T-helper 9 cell (primary cell): ENCODE data around the gene SULT1E1.
"Not testable (repeated sequence)": the region's sequence is repeated elsewhere in the genome, so short reads cannot be mapped to it uniquely, and the experiment has no call there.

Experiments used
- DNase-seq: peaks from one replicate; pipeline ENCODE4 v3.0.0-alpha.2; 2020

The SULT1E1 gene

DNA sequence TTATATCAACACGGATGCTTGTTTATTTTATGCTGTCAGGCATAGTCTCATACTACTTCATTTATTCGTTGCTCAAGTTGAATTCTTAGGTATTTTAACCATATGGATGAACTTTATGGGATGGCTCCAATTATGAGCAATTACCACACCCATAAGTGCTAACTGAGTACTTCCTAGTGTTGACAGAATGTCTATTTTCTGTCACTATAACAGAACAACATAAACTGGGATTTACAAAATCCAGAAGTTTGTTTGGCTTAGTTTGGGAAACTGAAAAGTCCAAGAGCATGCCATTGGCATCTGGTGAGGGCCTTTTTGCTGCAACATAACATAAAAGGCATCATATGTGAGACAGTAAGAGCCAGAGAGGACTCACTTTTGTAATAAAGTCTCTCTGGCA, 21.0 kb downstream of the SULT1E1 start:
- no peak for DNase-seq

DNA sequence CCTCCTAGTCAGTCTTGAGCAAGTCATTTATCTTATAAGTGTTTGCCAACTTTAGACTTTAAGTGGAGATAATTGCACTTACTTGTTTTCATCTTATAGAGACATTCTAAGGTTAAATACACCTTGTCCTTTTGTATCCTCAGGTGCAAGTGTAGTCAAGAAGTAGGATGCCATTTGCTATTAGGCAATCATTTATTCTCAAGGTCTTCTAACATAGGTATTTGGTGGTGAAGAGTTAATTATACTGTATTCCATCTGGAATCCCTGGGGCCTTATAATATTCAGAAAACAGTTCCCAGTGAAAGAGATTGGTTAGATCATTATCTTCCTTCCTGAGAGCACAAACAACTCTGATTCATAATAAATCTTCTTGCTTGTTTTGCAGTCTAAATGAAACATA, 23.7 kb downstream of the SULT1E1 start:
- DNase-seq, result no peak

DNA sequence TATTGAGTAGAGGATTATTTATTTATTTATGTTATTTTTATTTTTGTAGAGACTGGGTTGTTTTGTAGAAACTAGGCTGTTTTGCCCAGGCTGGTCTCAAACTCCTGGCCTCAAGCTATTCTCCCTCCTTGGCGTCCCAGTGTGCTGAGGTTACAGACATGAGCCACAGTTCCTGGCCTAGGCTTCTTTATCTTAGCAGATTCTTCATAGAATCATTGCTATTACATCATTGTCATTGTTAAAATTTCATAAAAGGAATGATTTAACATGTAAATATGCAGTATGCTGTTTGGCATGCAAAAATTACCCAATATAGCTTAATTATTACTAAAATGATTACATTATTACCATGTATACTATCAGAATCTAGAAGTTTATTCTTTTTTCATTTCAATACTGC, 24.2 kb downstream of the SULT1E1 start:
- no peak for DNase-seq

DNA sequence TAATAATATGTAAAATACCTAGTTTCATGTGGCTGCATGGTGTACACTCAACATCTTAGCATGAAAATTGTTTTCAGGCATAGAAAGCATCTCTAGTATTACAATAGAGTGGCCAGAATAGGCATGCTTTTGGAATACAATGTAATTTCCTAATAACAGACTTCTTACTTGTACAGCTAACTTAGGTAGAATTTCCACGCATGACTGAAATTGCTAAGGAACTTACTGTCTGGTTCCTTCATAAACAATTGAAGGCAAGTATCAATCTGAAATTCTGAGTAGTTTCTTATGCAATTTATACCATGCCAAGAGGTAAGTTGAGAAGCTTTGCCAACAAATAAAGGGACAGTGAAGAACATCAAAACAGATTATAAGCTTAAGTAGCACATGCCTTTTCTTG, 26.7 kb downstream of the SULT1E1 start:
- DNase-seq, result no peak

DNA sequence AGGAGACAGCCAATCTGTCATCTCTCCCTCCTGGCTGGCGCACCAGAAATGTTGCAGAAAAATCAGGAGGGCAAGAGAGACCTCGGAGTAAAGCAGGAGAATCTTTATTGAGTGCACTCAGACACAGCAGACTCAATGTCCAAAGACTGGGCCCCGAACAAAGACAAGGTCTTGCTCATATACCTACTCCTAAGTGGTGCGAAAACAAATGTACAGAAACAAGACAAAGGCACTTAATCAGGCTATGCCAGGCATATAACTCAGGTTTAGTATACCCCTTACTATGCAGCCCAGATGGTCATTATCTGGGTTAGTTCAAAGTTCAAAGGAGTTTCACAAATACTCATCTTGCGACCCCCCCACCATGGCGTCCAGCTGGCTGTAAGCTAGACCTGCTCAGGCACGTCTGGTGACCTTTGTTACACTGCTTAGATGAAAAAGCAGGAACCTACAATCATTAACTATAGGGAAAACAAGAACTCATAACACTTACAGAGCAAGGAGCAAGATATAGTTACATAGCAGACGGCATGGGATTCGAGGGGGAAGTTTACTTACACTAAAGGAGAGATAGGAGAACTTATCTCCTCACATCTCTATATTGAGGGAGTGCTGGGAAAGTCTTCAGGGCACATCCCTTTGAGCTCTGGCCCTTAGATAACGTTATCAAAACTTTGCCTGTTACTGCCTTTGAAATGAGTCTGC, 27.5 kb downstream of the SULT1E1 start:
- DNase-seq, result no peak

DNA sequence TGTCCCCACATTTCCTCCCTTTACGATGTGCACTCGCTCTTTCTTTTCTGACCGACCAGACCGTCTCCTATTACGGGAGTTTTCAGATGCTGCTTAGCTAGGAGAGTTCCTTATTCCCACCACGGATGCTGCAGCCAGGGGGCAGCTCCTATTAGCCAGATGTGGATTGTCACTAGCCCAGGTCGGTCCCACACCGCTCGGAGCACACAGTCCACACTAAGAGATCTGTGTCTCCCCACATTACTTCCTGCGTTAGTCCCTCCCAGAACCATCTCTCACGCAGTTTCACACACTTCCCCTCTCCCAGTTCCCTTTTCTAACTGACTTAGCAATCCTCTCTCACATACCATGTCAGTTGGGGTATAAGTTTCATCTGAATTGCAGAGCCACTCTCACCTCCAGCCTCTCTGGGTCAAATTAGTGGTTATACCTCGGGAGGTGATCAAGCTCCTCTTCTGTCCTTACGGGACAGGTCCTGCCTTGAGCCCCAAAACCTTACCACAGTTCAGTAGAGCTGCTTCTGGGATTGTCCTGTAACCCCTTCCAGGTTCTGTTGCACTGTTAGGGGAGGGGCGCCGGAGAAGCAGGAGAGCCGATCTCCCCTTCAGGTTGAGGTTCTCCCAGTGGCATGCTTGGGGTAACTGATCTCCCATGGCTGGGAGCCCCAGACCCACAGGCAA, 28.2 kb downstream of the SULT1E1 start:
- DNase-seq, result no peak

DNA sequence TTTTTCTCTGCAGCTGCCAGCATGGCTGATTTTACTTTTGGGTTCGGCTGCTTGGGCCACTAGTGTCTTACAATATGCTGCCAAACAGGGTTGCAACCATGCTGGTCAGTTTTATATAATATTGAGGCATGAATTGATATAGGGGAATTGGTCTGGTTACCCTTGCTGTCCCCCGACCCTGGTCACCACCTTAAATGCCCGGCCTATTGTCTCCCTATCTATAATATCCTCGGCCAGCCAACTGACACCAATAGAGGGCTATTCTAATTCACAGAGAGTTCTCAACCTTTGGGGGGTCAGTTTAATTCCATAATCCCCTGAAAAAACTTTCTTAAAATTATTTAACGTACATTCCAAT, 28.7 kb downstream of the SULT1E1 start:
- DNase-seq, result no peak

DNA sequence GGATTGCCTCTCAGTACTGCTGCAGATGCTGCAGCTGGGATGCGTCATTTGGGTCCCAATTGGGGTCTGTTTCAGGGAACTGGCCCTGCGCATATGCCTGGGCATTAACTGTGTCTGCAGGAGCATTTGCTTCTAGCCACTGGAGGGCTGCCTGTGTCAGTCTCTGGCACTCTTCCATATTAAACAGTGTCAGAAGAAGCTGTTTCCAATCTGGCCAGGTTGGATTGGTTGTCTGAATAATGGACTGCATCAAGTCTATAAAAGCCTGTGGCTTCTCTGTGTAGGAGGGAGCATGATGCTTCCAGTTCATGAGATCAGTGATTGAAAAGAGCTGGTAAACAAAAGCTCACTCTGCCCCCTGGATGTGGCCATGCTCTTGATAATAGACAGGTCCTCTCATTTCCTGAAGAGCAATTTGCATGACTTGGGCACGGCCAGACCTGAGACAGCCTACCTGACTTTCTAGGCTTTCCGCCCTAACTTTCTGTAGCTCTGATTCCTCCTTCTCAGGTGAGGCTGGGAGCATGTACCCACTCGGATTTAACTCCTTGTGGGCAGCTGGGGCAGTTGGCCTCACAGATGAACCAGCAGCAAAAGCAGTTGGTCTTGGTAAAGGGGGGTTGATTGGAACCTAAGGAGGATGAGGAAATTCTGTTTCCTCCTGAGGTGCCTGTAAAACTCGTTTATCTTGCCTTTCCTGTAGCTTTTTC, 29.2 kb downstream of the SULT1E1 start:
- no peak for DNase-seq

DNA sequence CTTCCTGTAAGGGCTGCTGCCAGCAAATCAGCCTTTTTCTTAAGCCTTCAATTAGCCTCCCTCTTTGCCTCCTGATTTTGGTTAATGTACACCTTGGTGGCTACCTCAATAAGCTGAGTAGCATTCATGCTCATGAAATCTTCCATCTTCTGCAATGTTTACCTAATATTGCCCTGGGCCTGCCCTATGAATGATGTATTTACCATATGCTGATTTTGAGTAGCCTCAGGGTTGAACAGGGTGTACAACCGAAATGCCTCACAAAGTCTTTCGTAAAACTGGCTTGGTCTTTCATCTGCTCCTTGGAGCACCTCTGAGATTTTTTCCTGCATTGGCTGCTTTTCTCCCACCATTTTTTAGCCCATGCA, 29.8 kb downstream of the SULT1E1 start:
- DNase-seq, result no peak

DNA sequence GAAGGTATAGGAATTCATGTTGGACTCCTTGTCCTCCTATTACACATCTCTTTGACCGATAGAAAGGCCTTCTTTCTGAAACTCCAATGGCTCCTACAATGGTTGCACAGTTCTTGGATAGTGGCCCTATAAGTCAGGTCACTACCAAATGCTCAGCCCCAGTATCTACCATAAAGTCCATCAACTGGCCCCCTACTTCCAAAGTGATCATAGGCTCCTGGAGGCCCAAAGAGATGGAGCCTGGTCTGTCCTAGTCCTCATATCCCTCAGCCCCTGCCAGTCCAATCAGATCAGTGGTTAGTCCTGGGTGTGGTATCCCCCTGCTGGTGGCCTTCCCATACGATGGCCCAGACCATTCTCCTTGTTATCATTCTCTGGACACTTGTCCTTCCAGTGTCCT, 30.3 kb downstream of the SULT1E1 start:
- DNase-seq, result no peak

DNA sequence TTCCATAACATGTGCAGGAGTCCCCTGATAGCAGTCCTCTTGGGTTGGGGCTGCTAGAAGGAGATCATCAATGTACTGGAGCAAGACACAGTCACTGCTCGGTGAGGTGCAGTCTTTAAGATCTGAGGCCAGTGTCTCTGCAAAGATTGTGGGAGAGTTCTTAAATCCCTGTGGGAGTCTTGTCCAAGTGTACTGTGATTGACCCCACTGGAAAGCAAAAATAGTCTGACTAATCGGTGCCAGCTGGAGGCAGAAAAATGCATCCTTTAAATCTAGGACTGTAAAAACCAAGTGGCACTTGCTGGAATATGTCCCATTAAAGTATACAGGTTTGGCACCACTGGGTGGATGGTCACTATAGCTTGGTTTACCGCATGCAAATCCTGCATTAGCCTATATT, 31.1 kb downstream of the SULT1E1 start:
- no peak for DNase-seq

DNA sequence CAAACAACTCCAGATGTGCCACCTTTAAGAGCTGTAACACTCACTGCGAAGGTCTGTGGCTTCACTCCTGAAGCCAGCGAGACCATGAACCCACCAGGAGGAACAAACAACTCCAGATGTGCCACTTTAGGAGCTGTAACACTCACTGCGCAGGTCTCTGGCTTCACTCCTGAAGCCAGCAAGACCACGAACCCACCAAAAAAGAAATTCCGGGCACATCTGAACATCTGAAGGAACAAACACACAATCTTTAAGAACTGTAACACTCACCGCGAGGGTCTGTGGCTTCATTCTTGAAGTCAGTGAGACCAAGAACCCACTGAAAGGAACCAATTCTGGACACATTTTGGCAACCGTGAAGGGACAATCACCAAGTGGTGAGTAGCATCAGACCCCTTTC, 34.9 kb downstream of the SULT1E1 start:
- DNase-seq, result not testable (repeated sequence)

DNA sequence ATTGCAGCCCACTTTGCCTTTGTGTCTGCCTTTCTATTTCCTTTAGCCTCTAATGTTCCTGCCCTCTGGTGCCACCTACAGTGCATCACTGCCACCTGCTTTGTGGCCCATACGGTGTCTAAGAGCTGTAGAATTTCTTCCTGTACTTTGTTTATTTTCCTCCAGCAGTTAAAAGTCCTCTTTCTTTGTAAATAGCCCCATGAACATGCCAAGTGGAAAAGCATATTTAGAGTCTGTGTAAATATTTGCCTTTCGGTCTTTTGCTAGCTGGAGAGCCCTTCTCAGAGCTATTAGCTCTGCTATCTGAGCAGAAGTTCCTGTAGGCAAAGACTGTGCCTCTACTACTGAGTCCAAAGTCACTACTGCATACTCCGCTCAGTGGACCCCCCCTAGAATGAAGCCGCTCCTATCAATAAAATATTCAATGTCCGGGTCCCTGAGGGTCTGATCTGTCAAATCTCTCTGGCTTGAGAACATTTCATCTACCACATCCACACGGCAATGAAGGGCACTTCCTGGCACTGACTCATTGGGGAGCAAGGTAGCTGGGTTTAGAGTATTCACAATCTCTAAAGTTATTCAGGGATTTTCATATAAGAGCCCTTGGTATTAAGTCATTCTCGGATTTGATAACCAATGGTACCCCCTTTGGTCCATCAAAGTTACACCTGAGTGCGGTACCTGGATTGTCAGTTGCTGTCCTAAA, 36.3 kb downstream of the SULT1E1 start:
- DNase-seq, result peak; percentile 18

DNA sequence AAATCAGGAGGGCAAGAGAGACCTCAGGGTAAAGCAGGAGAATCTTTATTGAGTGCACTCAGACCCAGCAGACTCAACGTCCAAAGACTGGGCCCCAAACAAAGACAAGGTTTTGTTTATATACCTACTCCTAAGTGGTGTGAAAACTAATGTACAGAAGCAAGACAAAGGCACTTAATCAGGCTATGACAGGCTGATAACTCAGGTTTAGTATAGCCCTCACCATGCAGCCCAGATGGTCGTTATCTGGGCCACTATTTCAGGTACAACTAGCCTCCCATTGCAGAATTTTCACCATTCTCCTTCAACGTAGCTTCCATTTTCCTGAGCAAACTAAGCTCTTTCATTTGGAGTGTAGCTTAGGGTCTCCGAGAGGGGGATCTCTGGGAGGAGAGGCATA, 36.9 kb downstream of the SULT1E1 start:
- no peak for DNase-seq

DNA sequence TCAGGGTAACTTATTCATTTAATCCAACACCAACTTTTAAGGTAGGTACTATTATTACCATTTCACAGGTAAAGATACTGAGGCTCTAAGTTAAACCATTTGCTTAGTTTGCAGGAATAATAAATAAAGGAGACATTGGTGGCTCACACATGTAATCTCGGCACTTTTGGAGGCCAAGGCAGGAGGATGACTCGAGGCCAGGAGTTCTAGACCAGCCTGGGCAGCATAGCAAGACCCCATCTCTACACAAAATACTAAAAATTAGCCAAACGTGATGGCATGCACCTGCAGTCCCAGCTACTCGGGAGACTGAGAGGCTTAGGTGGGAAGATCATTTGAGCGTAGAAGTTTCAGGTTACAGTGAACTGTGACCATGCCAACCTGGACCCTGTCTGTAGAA, 37.7 kb downstream of the SULT1E1 start:
- no peak for DNase-seq

DNA sequence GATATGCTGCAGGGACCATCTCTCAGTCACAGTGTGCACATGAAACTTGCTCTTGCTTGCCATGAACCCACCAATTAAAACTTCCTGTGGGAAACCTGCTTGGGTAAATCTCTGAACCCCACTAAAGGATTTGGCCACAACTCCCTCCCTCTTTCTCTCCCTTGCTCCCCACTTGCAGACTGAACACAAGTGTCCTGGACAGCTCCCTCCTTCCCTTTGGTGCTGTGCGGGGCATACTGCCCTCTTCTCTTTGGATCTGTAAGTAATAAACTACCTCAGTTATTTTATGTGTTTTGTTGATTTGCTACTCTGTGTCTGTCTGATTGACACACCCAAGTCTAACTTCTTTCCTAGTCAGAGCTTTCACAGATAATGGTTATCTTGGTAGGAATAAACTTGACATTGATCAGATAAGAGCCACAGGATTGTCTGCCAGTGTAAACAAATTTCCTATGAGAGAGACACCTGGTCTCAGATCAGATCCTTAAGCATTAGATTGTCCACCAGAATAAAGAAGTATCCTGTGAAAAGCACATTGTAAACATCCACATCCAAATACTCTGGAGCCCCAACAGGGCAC, 41.8 kb downstream of the SULT1E1 start:
- DNase-seq, result no peak

DNA sequence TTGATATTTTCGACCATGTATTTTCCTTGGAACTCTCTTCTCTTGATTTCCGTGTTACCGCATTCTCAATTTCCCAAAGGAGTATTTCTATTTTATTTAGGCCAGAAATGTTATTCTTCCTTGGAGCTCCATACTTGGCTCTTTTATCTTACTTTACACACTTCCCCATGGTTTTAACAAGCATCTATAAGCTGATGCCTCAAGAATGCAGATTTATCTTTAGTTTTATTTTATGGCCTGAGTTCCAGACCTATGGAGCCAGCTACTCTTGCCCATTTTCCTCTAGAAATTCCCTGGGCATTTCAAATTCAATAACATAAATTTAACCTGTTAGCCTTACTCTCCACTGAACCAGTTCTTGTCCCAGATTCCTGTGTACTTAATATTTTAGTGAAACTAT, 43.7 kb downstream of the SULT1E1 start:
- DNase-seq, result no peak

DNA sequence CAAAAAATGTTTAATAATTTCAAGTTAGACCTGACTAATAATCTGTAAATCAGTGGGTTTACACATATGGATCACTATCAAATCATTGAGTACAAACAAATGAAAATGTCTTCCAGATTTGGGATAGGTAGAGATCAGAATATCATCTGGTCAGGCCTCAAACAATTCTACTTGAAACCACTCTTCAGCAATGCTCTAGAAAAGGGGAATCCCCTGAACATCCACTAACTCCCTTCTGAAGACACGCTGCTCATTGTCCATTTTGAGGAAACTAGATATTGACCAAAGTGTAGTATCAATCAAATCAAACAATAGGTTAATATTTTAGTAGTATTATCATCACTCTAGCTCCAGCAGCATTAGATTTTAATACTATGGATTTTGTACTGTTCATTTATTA, 46.3 kb downstream of the SULT1E1 start:
- DNase-seq, result no peak

DNA sequence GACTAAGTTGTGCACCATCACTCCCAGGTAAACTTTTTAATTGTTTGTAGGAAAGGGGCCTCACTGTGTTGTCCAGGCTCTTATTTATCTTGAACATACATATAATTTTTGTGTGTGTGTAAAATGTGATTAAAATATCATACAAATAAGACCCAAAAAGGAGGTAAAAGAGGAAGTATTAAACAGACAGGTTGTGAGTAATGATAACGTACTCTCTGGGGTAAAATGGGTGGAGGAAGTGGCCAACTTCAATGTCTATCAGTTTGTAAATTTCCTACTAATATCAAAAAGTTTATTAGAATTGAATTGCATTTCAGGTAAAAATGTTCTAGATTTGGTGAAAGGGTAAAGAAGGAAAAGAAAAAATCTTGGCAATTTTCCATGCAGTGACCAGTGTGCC, 48.8 kb downstream of the SULT1E1 start:
- DNase-seq, result no peak

DNA sequence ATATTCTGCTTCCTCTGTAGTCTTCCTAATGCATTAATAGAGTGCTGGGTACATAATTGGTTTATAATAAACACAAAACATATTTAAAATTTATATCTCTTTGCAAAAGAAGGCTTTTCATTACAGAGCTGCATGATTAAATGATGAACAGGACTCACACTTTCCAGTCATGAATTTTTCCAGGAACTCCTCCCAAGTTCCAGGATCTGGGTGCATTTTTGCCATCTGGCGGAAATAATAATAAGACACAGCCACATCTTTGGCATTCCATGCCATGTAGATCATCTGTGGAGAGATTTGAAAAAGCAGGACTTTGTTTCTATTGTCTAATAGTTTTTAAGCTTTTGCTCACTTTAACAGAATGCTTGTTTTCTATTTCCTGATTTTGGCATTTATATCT, 59.3 kb downstream of the SULT1E1 start:
- DNase-seq, result no peak

DNA sequence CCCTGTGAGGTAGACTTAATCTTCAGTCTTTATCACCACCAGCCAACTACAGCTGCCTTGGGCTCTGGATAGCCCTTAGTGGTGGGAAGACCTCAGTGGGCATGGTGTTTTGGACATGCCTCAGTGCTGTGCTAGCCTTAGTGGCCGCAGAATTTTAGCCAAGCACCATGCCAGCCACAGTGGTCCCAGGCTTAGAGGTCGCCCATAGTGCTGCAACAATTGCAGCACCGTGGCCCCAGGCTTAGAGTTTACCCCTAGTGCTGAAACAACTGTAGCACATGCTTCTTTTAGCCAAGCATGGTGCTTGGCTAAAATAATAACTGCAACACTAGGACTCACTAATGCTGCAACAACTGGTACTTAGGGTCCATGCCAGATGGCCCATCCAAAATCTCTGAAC, 60.6 kb downstream of the SULT1E1 start:
- DNase-seq, result no peak

DNA sequence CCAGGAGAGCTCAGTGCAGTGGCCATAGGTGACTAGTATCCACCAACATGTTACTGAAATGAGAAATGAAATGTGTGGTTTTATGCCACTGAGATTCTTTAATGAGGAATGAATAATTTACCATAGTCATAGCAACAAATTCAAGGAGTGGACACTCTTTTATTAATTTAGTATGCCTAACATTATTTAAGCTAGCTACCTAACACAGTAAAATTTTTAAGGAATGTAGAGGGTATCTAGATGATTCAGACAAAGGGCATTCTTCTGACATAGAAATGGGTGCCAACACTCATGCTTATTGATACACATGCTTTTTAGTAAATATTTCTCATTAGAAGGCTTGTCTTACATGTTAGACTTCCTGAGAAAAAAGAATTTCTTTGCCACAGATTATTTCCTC, 66.2 kb downstream of the SULT1E1 start:
- DNase-seq, result no peak
